ENCODE data around the gene RANBP1. TPM values are rescaled to one million over a fixed set of nuclear protein-coding genes. Genes with fewer than 3 reads are reported as not detected.

Gene RANBP1
- total and polyA plus RNA-seq, 11 donors, result 29.3 to 85.3 (median 41.5) TPM

DNA sequence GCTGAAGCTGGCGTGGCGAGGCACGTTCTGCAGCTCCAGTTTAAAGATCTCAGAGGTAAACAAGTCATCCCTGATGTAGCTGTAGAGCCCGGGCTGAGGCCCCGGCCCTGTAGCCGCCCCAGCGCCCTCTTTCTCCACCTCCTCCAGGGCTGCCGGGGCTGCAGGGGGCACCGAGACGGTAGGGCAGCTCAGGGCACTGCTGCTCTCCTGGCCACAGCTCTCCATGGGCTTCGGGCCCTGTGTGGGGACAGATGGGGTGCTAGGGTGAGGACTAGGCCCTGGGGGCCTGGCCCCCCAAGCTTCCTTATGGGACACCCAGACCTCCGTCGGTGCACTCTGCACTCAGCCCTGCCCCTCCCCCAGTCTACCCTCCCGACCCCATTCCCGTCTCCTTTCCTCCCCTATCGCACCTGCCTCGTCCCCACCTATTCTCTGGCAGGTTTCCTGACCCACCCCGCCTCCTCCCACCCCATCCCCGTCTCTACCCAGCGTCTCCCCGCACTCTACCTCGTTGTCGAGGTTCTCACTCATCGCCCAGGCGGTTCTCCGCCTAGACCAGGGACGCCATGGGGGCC lies 559 bp downstream of the RANBP1 start:
- no peaks in the 10 kb centered on the region for H3K27me3 ChIP-seq
- peaks cover 0 to 69% (median 61%) of the 10 kb centered on the region in 9 donors for H3K36me3 ChIP-seq
- intact Hi-C loops (cut with DNase I), result loop anchor here in 5 of 10 donors (2.0 to 10.0 kb wide), 3 partner anchors 34 to 92 kb away; partner anchors contain the start of genes DGCR8 (in 3 of the 5) and TANGO2 (in 2 of the 5)
- WGBS, 4 donors, result 4 to 12% (median 11%) methylated on average over 17 to 27 of the region's 27 CpGs
- H3K4me3 ChIP-seq, result peak overlapping the region; percentile 61 to 99 (median 85)
- TF ChIP-seq POLR2A (IDR thresholded peaks at IDR 0.05), result no peak
- TF ChIP-seq, protein P1, sequence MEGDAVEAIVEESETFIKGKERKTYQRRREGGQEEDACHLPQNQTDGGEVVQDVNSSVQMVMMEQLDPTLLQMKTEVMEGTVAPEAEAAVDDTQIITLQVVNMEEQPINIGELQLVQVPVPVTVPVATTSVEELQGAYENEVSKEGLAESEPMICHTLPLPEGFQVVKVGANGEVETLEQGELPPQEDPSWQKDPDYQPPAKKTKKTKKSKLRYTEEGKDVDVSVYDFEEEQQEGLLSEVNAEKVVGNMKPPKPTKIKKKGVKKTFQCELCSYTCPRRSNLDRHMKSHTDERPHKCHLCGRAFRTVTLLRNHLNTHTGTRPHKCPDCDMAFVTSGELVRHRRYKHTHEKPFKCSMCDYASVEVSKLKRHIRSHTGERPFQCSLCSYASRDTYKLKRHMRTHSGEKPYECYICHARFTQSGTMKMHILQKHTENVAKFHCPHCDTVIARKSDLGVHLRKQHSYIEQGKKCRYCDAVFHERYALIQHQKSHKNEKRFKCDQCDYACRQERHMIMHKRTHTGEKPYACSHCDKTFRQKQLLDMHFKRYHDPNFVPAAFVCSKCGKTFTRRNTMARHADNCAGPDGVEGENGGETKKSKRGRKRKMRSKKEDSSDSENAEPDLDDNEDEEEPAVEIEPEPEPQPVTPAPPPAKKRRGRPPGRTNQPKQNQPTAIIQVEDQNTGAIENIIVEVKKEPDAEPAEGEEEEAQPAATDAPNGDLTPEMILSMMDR (IDR thresholded peaks at IDR 0.05), result no peak
- no peaks in the 10 kb centered on the region for H3K9me3 ChIP-seq
- ATAC-seq (peak in 2 of 4 donors; percentile 1 to 6), DNase-seq (peak in 1 of 5 donors; percentile 58)
- peak overlapping the region; percentile 9 to 93 (median 86) for H3K27ac ChIP-seq
- H3K4me1 ChIP-seq, result peaks cover 0 to 59% (median 31%) of the 10 kb centered on the region in 12 donors

DNA sequence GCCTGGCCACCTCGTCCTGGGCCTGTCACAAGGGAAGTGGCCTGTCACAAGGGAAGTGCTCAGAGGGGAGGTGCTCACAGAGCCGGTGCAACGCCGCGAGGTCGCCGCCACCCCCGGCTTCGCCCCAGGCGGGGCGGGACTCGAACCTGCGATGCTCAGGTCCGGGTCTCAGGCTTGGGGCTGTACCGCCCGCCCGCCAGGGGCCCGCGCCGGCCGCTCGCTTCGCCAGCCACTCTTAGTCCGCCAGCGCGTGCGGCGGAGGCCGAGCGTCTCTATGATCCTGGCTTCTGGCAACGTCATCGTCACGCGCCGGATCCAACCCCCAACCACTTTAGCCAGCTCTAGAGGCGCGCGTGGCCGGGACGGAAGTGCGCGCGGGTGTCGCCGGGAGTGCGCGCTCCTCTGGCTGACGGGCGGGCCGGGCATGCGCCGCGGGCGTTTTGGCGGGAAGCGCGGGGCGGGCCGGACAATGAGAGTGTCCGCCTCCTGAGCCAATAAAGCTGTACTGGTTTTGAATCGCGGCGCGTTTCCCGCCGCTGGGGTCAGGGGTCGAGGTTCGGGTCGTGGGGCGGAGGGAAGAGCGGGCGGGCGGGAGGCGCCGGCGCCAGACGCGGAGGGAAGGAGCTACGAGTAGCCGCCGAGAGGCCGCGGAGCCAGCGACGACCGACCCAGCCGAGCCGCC lies 1.2 kb downstream of the RANBP1 start, which contains the start of gene TRMT2A:
TRMT2A (minus strand) TSS at position 276 of the 682 bp plus-strand sequence. CDS start 320 bp downstream, outside the sequence.
- 0 to 1% (median 0%) methylated on average over 18 to 88 of the region's 88 CpGs for WGBS, 4 donors
- DNase-seq (peak; percentile 98 to 99 (median 98)), ATAC-seq (peak; percentile 92 to 95 (median 92))
- peaks cover 0 to 52% (median 30%) of the 10 kb centered on the region in 12 donors for H3K4me1 ChIP-seq
- TF ChIP-seq, protein P1 (IDR thresholded peaks at IDR 0.05), result peak in 6 of 12 donors; percentile 20 to 57 (median 41)
- peak in 1 of 2 donors; percentile 74 for TF ChIP-seq POLR2A (IDR thresholded peaks at IDR 0.05)
- peaks cover 0 to 70% (median 61%) of the 10 kb centered on the region in 9 donors for H3K36me3 ChIP-seq
- intact Hi-C loops (cut with DNase I), result loop anchor here in 5 of 10 donors (1.0 to 10.0 kb wide), 4 partner anchors 35 to 92 kb away; partner anchors contain the start of genes DGCR8 (in 4 of the 5) and TANGO2 (in 2 of the 5)
- H3K9me3 ChIP-seq, result no peaks in the 10 kb centered on the region
- H3K4me3 ChIP-seq, result peak within 1 kb of the TSS; percentile 61 to 99 (median 85)
- no peaks in the 10 kb centered on the region for H3K27me3 ChIP-seq
- peak within 1 kb of the TSS; percentile 49 to 93 (median 86) for H3K27ac ChIP-seq

DNA sequence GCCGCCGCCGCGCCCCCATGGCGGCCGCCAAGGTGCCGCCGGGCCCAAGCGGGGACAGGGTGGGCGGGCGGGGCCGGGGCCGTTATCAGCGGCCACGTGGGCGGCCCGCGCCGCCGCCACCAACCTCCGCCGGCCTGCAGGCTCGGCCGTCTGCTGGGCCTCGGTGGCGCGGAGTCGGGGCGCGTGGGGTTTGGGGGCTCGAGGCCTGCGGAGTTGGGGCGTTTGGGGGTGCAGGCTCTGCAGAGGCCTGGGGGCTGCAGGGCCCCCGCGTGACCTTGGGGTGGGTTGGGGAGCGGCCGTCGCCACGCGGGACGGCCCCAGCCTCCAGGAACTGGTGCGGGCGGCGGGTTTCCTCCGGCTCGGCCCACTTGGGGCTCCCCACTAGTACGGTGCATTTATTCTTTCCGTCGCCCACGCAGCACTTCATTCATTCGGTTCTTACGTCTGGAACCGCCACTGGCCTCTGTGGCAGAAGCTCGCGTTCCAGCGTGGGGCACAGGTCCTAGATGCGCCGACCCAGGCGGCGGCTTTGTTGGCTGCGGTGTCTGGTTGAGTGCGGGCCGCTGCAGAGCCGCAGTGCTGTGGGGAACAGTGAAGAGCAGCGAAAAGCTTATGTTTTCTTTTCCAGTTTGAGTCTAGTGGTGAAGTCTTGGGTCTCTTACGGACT lies 1.9 kb downstream of the RANBP1 start:
- peaks cover 0 to 46% (median 28%) of the 10 kb centered on the region in 12 donors for H3K4me1 ChIP-seq
- H3K27me3 ChIP-seq, result no peaks in the 10 kb centered on the region
- ATAC-seq (no peak), DNase-seq (peak in 2 of 5 donors; percentile 49 to 71)
- H3K4me3 ChIP-seq, result peak overlapping the region; percentile 61 to 99 (median 85)
- intact Hi-C loops (cut with DNase I), result loop anchor here in 5 of 10 donors (1.0 to 10.0 kb wide), 4 partner anchors 35 to 93 kb away; partner anchors contain the start of genes DGCR8 (in 4 of the 5) and TANGO2 (in 2 of the 5)
- no peak for TF ChIP-seq POLR2A (IDR thresholded peaks at IDR 0.05)
- TF ChIP-seq, protein P1 (IDR thresholded peaks at IDR 0.05), result no peak
- H3K36me3 ChIP-seq, result peaks cover 0 to 67% (median 60%) of the 10 kb centered on the region in 9 donors
- H3K9me3 ChIP-seq, result no peaks in the 10 kb centered on the region
- WGBS, 4 donors, result 1% methylated on average over 14 to 66 of the region's 66 CpGs
- H3K27ac ChIP-seq, result peak overlapping the region; percentile 49 to 93 (median 80)
